Mesothelial cell of epicardium (in vitro differentiated cells): Measurements from ENCODE around the gene POMGNT1. TPM values are rescaled to one million over a fixed set of nuclear protein-coding genes. Genes with fewer than 3 reads are reported as not detected.

Source experiments
- DNase-seq, 2 experiments: peaks; one replicate each; pipeline ENCODE4 v3.0.0; 2021; ENCODE audit warnings: low spot score in 2 of 2; ENCODE audit not compliant: unreplicated experiment in 2 of 2
- H3K27ac Mint-ChIP-seq: 2 replicates; pipeline ENCODE4 v1.8.0; 2021; ENCODE audit warnings: mixed read lengths
- H3K27me3 Mint-ChIP-seq: 2 replicates; pipeline ENCODE4 v1.8.0; 2021; ENCODE audit warnings: low read depth, mixed read lengths
- H3K36me3 Mint-ChIP-seq: 2 replicates; pipeline ENCODE4 v1.8.0; 2021; ENCODE audit warnings: mixed read lengths
- H3K4me1 Mint-ChIP-seq: 2 replicates; pipeline ENCODE4 v1.8.0; 2021; ENCODE audit warnings: mixed read lengths
- H3K4me3 Mint-ChIP-seq: 2 replicates; pipeline ENCODE4 v1.8.0; 2021; ENCODE audit warnings: mild to moderate bottlenecking, moderate library complexity, mixed read lengths
- H3K9me3 Mint-ChIP-seq: 2 replicates; pipeline ENCODE4 v1.8.0; 2021; ENCODE audit warnings: mixed read lengths
- total RNA-seq: library from RNA; stranded (reverse); gene quantifications from 3 replicates; pipeline ENCODE4 v1.2.1, GENCODE V29; 2021
- TF ChIP-seq, protein P1 (sequence below): fragments of 200-600 bp; sonication (generic); IDR thresholded peaks from one replicate; pipeline ENCODE4 v1.5.0; 2021; ENCODE audit warnings: antibody characterized with exemption; ENCODE audit not compliant: unreplicated experiment

Gene POMGNT1
- total RNA-seq, 1 donor from 2014 or later = 87.1 TPM

DNA sequence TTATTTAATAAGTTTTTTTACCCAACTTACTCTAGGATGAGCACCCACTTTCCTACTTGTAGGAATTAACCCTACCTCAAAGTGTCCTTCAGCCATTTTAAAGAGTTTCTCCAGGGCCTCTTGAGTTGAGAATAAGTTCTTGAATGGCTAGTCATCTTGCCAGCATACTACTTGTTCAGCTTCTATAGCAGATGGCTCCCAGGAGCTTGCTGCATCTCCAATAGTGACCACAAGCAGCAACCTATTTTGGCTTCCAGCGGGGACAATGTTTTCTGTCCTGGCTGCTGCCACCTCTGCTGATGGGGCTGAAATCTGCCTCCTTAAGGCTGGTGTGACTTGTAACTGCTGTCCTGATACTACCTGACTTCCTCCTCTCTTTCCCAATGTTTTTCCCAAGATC lies 45.0 kb downstream of the POMGNT1 start:
- Mint-ChIP-seq H3K4me3 (no peak overlapping the region), H3K27ac (no peak overlapping the region), H3K4me1 (no peaks in the 10 kb centered on the region), H3K36me3 (no peaks in the 10 kb centered on the region), H3K27me3 (no peaks in the 10 kb centered on the region), H3K9me3 (peaks cover 5% of the 10 kb centered on the region)
- TF ChIP-seq, protein P1, sequence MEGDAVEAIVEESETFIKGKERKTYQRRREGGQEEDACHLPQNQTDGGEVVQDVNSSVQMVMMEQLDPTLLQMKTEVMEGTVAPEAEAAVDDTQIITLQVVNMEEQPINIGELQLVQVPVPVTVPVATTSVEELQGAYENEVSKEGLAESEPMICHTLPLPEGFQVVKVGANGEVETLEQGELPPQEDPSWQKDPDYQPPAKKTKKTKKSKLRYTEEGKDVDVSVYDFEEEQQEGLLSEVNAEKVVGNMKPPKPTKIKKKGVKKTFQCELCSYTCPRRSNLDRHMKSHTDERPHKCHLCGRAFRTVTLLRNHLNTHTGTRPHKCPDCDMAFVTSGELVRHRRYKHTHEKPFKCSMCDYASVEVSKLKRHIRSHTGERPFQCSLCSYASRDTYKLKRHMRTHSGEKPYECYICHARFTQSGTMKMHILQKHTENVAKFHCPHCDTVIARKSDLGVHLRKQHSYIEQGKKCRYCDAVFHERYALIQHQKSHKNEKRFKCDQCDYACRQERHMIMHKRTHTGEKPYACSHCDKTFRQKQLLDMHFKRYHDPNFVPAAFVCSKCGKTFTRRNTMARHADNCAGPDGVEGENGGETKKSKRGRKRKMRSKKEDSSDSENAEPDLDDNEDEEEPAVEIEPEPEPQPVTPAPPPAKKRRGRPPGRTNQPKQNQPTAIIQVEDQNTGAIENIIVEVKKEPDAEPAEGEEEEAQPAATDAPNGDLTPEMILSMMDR = no peak
- DNase-seq = no peak

- no peaks in the 10 kb centered on the region for H3K36me3 Mint-ChIP-seq
- no peak overlapping the region for H3K27ac Mint-ChIP-seq
- peaks cover 8% of the 10 kb centered on the region for H3K9me3 Mint-ChIP-seq
- no peak overlapping the region for H3K4me3 Mint-ChIP-seq
- no peaks in the 10 kb centered on the region for H3K27me3 Mint-ChIP-seq
- no peaks in the 10 kb centered on the region for H3K4me1 Mint-ChIP-seq
- TF ChIP-seq, protein P1 = no peak
- DNase-seq = no peak
These were observed 46.2 kb downstream of the POMGNT1 start for GRCh38 chr1:46152016-46152415.

GRCh38 chr1:46150085-46150484 lies 48.1 kb downstream of the POMGNT1 start:
- Mint-ChIP-seq H3K9me3 (peaks cover 8% of the 10 kb centered on the region), H3K27ac (no peak overlapping the region), H3K4me1 (no peaks in the 10 kb centered on the region), H3K36me3 (no peaks in the 10 kb centered on the region), H3K4me3 (no peak overlapping the region), H3K27me3 (no peaks in the 10 kb centered on the region)
- TF ChIP-seq, protein P1 = no peak
- no peak for DNase-seq

DNA sequence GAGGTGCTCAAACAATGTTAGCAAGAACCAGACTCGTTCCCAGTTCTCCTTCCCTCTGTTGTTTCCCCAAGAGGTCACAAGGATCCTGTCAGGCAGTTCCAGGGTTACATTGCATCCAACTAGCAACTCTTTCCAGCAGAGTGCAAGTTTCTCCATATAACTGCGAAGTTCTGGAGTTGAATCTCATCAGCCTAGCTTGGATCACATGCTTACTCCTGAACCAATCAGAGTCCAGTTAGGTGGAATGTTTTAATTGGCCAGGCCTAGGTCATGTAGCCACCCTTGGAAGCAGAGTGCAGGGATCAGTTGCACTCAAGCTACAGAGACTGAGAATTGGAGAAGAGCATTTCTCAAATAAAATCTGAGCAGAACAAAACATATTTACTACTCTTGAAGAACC lies 49.9 kb downstream of the POMGNT1 start:
- TF ChIP-seq, protein P1 = no peak
- Mint-ChIP-seq H3K4me1 (no peaks in the 10 kb centered on the region), H3K9me3 (peaks cover 3% of the 10 kb centered on the region), H3K4me3 (no peak overlapping the region), H3K27me3 (no peaks in the 10 kb centered on the region), H3K36me3 (no peaks in the 10 kb centered on the region), H3K27ac (no peak overlapping the region)
- no peak for DNase-seq

Other genes with a start within 250 kb of the POMGNT1 start
- 36.2 to 41.3 TPM (median 39.0 TPM) in 3 replicates for gene PIK3R3, start 65.8 kb downstream of the POMGNT1 start, total RNA-seq
- 0.51 to 0.63 TPM (median 0.52 TPM) in 3 replicates for gene TSPAN1, start 23.3 kb downstream of the POMGNT1 start, total RNA-seq
- gene P3R3URF, start 21.9 kb downstream of the POMGNT1 start, total RNA-seq = not detected in 3 replicates
- gene LURAP1, start 4.9 kb upstream of the POMGNT1 start, total RNA-seq = 2.1 to 2.8 TPM (median 2.6 TPM) in 3 replicates
- gene RAD54L, start 49.3 kb upstream of the POMGNT1 start, total RNA-seq = 11.2 to 12.2 TPM (median 11.7 TPM) in 3 replicates
- 116 to 122 TPM (median 120 TPM) in 3 replicates for gene LRRC41, start 105.2 kb upstream of the POMGNT1 start, total RNA-seq
- 205 to 211 TPM (median 209 TPM) in 3 replicates for gene UQCRH, start 105.3 kb upstream of the POMGNT1 start, total RNA-seq
- 21.0 to 24.2 TPM (median 23.5 TPM) in 3 replicates for gene NSUN4, start 142.4 kb upstream of the POMGNT1 start, total RNA-seq
- 27.4 to 35.0 TPM (median 34.8 TPM) in 3 replicates for gene FAAH, start 195.9 kb upstream of the POMGNT1 start, total RNA-seq